ENCODE data around the gene ARHGAP5. TPM values are rescaled to one million over a fixed set of nuclear protein-coding genes. Genes with fewer than 3 reads are reported as not detected.

ARHGAP5 gene
- total and polyA plus RNA-seq, 4 experiments from 2014 or later: 28.0 to 109 (median 71.8) TPM

- intact Hi-C loops (cut with micrococcal nuclease): no loop called here
- no peak overlapping the region for H3K4me3 Mint-ChIP-seq
- peaks cover 0 to 8% of the 10 kb centered on the region in 2 donors for H3K27me3 Mint-ChIP-seq
- no peaks in the 10 kb centered on the region for H3K27me3 ChIP-seq (ENCODE audit: insufficient read depth, low read length)
- H3K4me1 Mint-ChIP-seq: peaks cover 10 to 16% (median 10%) of the 10 kb centered on the region in 4 donors
- H3K36me3 ChIP-seq (ENCODE audit: insufficient read depth, low read length): no peaks in the 10 kb centered on the region
- CTCF ChIA-PET (ENCODE audit: partially characterized antibody): interaction anchor here (1.4 kb wide), 1 partner anchor 46 kb away, joined by 4 read pairs; no protein-coding TSS in a partner anchor
- peaks cover 0 to 5% of the 10 kb centered on the region in 2 donors for H3K36me3 Mint-ChIP-seq
- POLR2A ChIA-PET (ENCODE audit: partially characterized antibody): no interaction called here
- no peak overlapping the region for H3K4me3 ChIP-seq (ENCODE audit: low read length in 2 of 2)
- no peak for DNase-seq
- H3K4me1 ChIP-seq (ENCODE audit: insufficient read depth, low read length): peaks cover 9% of the 10 kb centered on the region
- peaks cover 0 to 2% (median 0%) of the 10 kb centered on the region in 8 donors for H3K9me3 Mint-ChIP-seq
- no peak overlapping the region for H3K27ac Mint-ChIP-seq
- no peak overlapping the region for H3K27ac ChIP-seq (ENCODE audit: low read depth, low read length)
- no peaks in the 10 kb centered on the region for H3K9me3 ChIP-seq (ENCODE audit: control insufficient read depth in 1 of 2, low read length in 2 of 2)
Observed at GRCh38 chr14:32208490-32208889, 131.4 kb downstream of the ARHGAP5 start.

Other genes with a start within 250 kb of the ARHGAP5 start
- not detected for gene RNU6-7, start 124.7 kb downstream of the ARHGAP5 start, total RNA-seq
- not detected for gene RNU6-7, start 124.7 kb downstream of the ARHGAP5 start, polyA plus RNA-seq
- gene RNU6-8, start 126.0 kb downstream of the ARHGAP5 start, total RNA-seq: not detected
- not detected for gene RNU6-8, start 126.0 kb downstream of the ARHGAP5 start, polyA plus RNA-seq